GM19328 (cell line): Measurements from ENCODE around the gene RNF111.
"Not testable (repeated sequence)": the region's sequence is repeated elsewhere in the genome, so short reads cannot be mapped to it uniquely, and the experiment has no call there.

Source experiments
- ATAC-seq: cut with Tn5 transposase; IDR thresholded peaks from one replicate; pipeline ENCODE4 v1.9.1; 2021; ENCODE audit warnings: mild to moderate bottlenecking, moderate library complexity; ENCODE audit not compliant: unreplicated experiment

Gene RNF111

DNA sequence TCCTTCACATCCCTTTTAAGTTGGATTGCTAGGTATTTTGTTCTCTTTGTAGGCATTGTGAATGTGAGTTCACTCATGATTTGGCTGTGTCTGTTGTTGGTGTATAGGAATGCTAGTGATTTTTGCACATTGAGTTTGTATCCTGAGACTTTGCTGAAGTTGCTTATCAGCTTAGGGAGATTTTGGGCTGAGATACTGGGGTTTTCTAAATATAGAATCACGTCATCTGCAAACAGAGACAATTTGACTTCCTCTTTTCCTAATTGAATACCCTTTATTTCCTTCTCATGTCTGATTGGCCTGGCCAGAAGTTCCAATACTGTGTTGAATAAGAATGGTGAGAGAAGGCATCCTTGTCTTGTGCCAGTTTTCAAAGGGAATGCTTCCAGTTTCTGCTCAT is 139.8 kb downstream of the RNF111 start:
- not testable (repeated sequence) for ATAC-seq

- no peak for ATAC-seq
Observed at GRCh38 chr15:59131456-59131855, 144.0 kb downstream of the RNF111 start.

DNA sequence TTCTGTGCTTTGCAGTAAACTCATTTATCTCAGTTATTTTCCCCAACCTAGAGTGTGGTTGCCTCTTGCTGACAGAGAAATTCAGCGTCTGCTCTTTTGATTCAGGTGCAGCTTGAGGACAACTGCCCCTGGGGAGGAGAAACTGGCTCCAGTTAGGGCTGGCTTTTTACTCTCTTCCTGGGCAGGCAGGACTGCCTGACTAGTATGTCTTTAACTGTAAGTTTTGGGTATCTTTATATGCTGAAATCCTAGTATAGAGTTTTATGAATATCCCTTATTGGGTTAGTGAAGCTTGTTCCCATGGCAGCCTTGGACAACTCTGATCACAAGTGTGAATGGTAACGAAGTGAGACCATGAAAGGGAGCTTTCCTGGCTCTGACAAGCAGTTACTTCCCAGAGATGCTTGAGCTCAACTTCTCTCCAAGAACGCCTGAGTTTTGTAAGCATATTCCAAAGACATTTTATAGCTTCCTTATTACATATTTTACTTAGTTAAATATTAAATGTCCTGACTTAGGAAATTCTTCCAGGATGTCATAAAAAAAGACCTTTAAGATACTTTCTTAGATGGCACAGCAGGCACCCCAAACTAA is 144.6 kb downstream of the RNF111 start:
- ATAC-seq: no peak

GRCh38 chr15:59133929-59134427 is 146.5 kb downstream of the RNF111 start:
- ATAC-seq: no peak

DNA sequence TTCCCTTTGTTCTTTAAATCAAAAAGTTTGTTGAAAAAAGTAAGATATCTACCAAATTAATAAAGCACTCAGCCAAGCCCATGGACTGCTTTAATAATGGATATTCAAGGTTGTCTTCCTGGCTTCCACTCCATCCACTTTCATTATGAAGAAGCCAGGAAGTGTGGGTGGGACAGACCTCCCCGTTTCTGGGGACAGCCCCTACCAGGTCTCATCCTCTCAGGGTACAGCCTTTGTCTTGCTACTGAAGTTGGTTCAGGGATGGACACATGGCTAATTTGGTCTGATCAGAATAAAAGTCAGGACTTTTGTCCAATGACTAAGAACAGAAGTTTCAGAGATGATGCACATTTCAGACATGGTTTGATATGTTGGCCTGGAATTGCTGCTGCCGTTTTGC is 150.1 kb downstream of the RNF111 start:
- no peak for ATAC-seq

DNA sequence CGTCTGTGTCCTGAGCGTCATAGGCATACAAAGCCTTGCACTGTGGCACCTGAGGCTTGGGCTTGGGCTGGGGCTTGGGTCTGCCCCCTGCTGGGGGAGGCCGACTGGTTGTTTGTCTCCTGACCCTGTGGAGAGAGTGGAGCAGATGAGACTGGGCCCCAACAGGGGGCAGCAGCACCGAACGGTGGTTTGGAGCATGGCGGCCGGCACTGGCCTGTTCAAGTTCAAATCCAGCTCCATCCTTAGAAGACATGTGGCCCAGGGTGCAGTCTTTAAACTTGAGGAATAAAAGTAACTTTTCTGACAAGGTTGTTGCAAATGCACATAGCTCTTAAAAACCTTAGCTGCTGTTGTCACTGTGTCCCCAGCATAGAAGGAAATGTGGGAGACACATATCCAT is 150.8 kb downstream of the RNF111 start:
- peak; percentile 63 for ATAC-seq

DNA sequence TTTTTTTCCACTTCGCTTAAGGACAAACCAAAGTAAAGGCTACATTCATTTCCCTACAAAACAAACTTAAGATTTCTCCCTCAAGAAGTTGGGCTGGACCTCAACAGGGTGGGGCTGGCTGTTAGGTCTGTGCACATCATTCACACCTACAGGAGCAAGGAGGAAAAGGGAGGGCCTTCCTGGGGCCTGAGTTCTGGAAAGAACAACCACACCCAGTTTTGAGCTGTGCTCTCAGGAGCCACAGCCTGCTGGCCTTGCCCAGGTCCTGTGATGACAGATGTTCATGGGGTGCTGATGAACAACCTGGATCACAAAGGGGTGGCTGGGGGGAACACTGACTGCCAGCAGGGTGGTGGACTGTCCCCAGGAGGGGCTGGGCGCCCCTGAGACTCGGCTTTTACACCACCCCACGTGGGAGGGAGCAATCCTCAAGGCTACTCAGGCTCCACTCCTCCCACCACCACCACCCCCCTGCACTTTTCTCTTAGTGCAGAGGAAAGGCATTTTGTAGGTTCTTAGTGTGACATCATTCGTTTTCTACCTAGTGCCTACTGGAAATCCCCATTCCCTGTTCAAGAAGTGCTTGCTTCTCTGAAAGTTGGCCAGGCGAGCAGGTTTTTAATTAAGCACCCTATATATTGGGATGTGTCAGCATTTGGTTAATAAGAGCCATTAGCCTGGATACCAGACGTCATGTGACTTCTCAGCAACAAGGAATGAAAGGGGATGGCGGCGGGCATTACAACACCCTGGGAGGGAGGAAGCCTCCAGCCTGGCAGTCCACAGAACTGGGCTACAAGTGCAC is 153.2 kb downstream of the RNF111 start:
- ATAC-seq: no peak

GRCh38 chr15:59143281-59143680 is 155.8 kb downstream of the RNF111 start:
- no peak for ATAC-seq

DNA sequence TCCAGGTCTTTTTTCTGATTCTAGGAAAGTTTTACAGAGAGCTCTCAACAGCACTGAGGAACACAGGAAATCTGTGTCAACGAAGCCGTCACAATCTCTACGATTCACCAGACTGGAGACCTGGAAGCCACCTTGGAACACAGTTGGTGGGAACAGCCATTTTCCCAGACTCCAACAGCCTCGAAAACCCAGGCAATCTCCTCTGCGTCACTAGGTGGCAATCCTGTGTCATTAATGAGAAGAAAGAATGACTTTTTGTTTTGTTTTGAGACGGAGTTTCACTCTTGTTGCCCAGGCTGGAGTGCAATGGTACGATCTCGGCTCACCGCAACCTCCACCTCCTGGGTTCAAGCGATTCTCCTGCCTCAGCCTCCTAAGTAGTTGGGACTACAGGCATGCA is 157.1 kb downstream of the RNF111 start:
- ATAC-seq: not testable (repeated sequence)
